HCT116 (cell line): ENCODE measurements around the gene RNASEH2A. TPM values are rescaled to one million over a fixed set of nuclear protein-coding genes. Genes with fewer than 3 reads are reported as not detected.

ENCODE experiments used
- ATAC-seq: fragments of 200-7000 bp; cut with Tn5 transposase; 2 replicates; pipeline ENCODE4 v1.9.1; 2020; ENCODE audit warnings: mild to moderate bottlenecking, moderate library complexity
- BruUV-seq: library from RNA; stranded (reverse); fragments of 400-500 nt; replicated peaks from 2 replicates; lab custom pipeline; 2021; lab: Mats Ljungman, UMichigan
- CTCF ChIA-PET: fragments of 300-600 bp; sonication (Branson Sonifier 250); formaldehyde crosslinking; loops from one replicate; lab custom pipeline; 2021; ENCODE audit warnings: antibody characterized with exemption; lab: Charles Lee
- POLR2A ChIA-PET: fragments of 300-600, 350-600 bp; sonication (Branson Sonifier 250); formaldehyde crosslinking; loops from one replicate; lab custom pipeline; 2021; ENCODE audit warnings: antibody characterized with exemption; lab: Charles Lee
- RAD21 ChIA-PET, 2 experiments: fragments of 300-600 bp; sonication (Branson Sonifier 250); formaldehyde crosslinking; loops; one replicate each; lab custom pipeline; 2023; ENCODE audit warnings: low total read pairs in 2 of 2; ENCODE audit not compliant: uncharacterized antibody in 2 of 2, unreplicated experiment in 2 of 2, low non-redundant PET in 1 of 2; lab: Charles Lee
- DNase-seq: peaks from one replicate; pipeline ENCODE4 v3.0.0-alpha.2; 2010; ENCODE audit warnings: low read depth, low spot score
- H2AFZ ChIP-seq: fragments of 200-600 bp; shearing (Covaris generic), sonication (generic); 2 replicates; pipeline ENCODE4 v1.6.1; 2017; ENCODE audit warnings: low read depth, mixed run types, mixed read lengths, antibody characterized with exemption, low read length; ENCODE audit not compliant: poor library complexity, severe bottlenecking
- H3K27ac ChIP-seq: 2 replicates; pipeline ENCODE4 v1.5.1; 2012; ENCODE audit warnings: low read depth, low read length
- H3K27me3 ChIP-seq: fragments of 200-600 bp; sonication (generic); 2 replicates; pipeline ENCODE4 v1.6.1; 2016; ENCODE audit warnings: mixed run types, low read length, mixed read lengths; ENCODE audit not compliant: insufficient read depth
- H3K36me3 ChIP-seq, 2 experiments: fragments of 200-500 bp in 1 of 2; fragments of 200-600 bp in 1 of 2; sonication (Bioruptor generic) in 1 of 2; sonication (generic) in 1 of 2; 2 replicates each; pipeline versions ENCODE4 v1.5.1 to v1.6.1; 2014 to 2016; ENCODE audit warnings: low read length in 2 of 2, inconsistent platforms in 1 of 2, mixed read lengths in 1 of 2, mixed run types in 1 of 2; ENCODE audit not compliant: insufficient read depth in 2 of 2, control insufficient read depth in 1 of 2
- H3K4me1 ChIP-seq, 2 experiments: fragments of 200-600 bp in 1 of 2; sonication (generic) in 1 of 2; 2 replicates each; pipeline versions ENCODE4 v1.5.1 to v1.6.1; 2012 to 2017; ENCODE audit warnings: low read length in 2 of 2, inconsistent platforms in 1 of 2, mild to moderate bottlenecking in 1 of 2, mixed read lengths in 1 of 2, mixed run types in 1 of 2, moderate library complexity in 1 of 2; ENCODE audit not compliant: insufficient read depth in 2 of 2, control insufficient read depth in 1 of 2
- H3K4me2 ChIP-seq: fragments of 200-600 bp; sonication (generic); 2 replicates; pipeline ENCODE4 v1.6.1; 2017; ENCODE audit warnings: mixed run types, low read length, mixed read lengths
- H3K4me3 ChIP-seq, 2 experiments: fragments of 200-600 bp in 1 of 2; sonication (generic) in 1 of 2; replicated peaks in 1 of 2; 2 replicates each; pipeline ENCODE4 v1.5.1; 2011 to 2016; ENCODE audit warnings: low read length in 2 of 2, control low read depth in 1 of 2, low read depth in 1 of 2, mild to moderate bottlenecking in 1 of 2, mixed read lengths in 1 of 2, mixed run types in 1 of 2
- H3K79me2 ChIP-seq: fragments of 200-600 bp; sonication (generic); 2 replicates; pipeline ENCODE4 v1.6.1; 2017; ENCODE audit warnings: mild to moderate bottlenecking, mixed run types, low read length, moderate library complexity, mixed read lengths; ENCODE audit not compliant: insufficient read depth
- H3K9ac ChIP-seq: fragments of 200-600 bp; sonication (generic); 2 replicates; pipeline ENCODE4 v1.6.1; 2016; ENCODE audit warnings: low read length, mixed read lengths
- H3K9me2 ChIP-seq: fragments of 200-600 bp; sonication (generic), shearing (Covaris generic); 2 replicates; pipeline ENCODE4 v1.6.1; 2017; ENCODE audit warnings: mixed run types, mild to moderate bottlenecking, moderate library complexity; ENCODE audit not compliant: insufficient read depth
- H3K9me3 ChIP-seq, 2 experiments: fragments of 200-500 bp in 1 of 2; fragments of 200-600 bp in 1 of 2; sonication (Bioruptor generic) in 1 of 2; sonication (generic) in 1 of 2; 2 replicates each; pipeline ENCODE4 v1.6.1; 2014 to 2017; ENCODE audit warnings: low read length in 2 of 2, mixed read lengths in 2 of 2, inconsistent platforms in 1 of 2, low read depth in 1 of 2, mild to moderate bottlenecking in 1 of 2, mixed run types in 1 of 2, moderate library complexity in 1 of 2; ENCODE audit not compliant: control insufficient read depth in 1 of 2, insufficient read depth in 1 of 2
- H4K20me1 ChIP-seq: fragments of 200-600 bp; sonication (generic), shearing (Covaris generic); 2 replicates; pipeline ENCODE4 v1.6.1; 2017; ENCODE audit warnings: mixed run types, mild to moderate bottlenecking, moderate library complexity; ENCODE audit not compliant: insufficient read depth
- CBX3 ChIP-seq: IDR thresholded peaks from 2 replicates; pipeline ENCODE4 v1.6.1; 2012; ENCODE audit warnings: low read depth
- CEBPB ChIP-seq: IDR thresholded peaks from 2 replicates; pipeline ENCODE4 v1.6.1; 2012; ENCODE audit warnings: low read depth
- CTCF ChIP-seq, 3 experiments: fragments of 200-600 bp in 1 of 3; sonication (generic) in 1 of 3; IDR thresholded peaks in 2 of 3; conservative IDR thresholded peaks in 1 of 3; 2 replicates each; pipeline ENCODE4 v1.5.1; 2012 to 2017; ENCODE audit warnings: low read depth in 2 of 3, low read length in 2 of 3, antibody characterized with exemption in 1 of 3, borderline replicate concordance in 1 of 3, control low read depth in 1 of 3, mild to moderate bottlenecking in 1 of 3, mixed read lengths in 1 of 3, mixed run types in 1 of 3, moderate library complexity in 1 of 3; ENCODE audit not compliant: insufficient read depth in 1 of 3
- EZH2 ChIP-seq: fragments of 200-600 bp; sonication (generic); IDR thresholded peaks from 2 replicates; pipeline ENCODE4 v1.6.1; 2017; ENCODE audit warnings: antibody characterized with exemption, mixed run types
- FOSL1 ChIP-seq: IDR thresholded peaks from 2 replicates; pipeline ENCODE4 v1.6.1; 2012; ENCODE audit warnings: low read depth
- JUND ChIP-seq: IDR thresholded peaks from 2 replicates; pipeline ENCODE4 v1.6.1; 2012
- MAX ChIP-seq: IDR thresholded peaks from 2 replicates; pipeline ENCODE4 v1.6.1; 2012
- POLR2A ChIP-seq: IDR thresholded peaks from 2 replicates; pipeline ENCODE4 v1.7.0; 2011; ENCODE audit warnings: borderline replicate concordance; ENCODE audit not compliant: insufficient read depth, insufficient read length; ENCODE audit errors: extremely low read depth
- POLR2AphosphoS5 ChIP-seq: IDR thresholded peaks from 2 replicates; pipeline ENCODE4 v1.6.1; 2011; ENCODE audit warnings: mild to moderate bottlenecking, low read depth, low read length, moderate library complexity
- RAD21 ChIP-seq: IDR thresholded peaks from 2 replicates; pipeline ENCODE4 v1.6.1; 2012; ENCODE audit warnings: low read depth, mild to moderate bottlenecking
- SP1 ChIP-seq: IDR thresholded peaks from 2 replicates; pipeline ENCODE4 v1.6.1; 2012; ENCODE audit warnings: low read depth
- SRF ChIP-seq: IDR thresholded peaks from 2 replicates; pipeline ENCODE4 v1.6.1; 2012; ENCODE audit warnings: low read depth
- TCF7L2 ChIP-seq: IDR thresholded peaks from 2 replicates; pipeline ENCODE4 v1.7.0; 2011; ENCODE audit warnings: borderline replicate concordance, inconsistent platforms; ENCODE audit not compliant: insufficient read depth, insufficient read length; ENCODE audit errors: extremely low read depth
- YY1 ChIP-seq: IDR thresholded peaks from 2 replicates; pipeline ENCODE4 v1.6.1; 2011; ENCODE audit warnings: low read length, low read depth, moderate library complexity, mild to moderate bottlenecking; ENCODE audit not compliant: insufficient replicate concordance; ENCODE audit errors: extremely low read depth
- ZFX ChIP-seq: fragments of 450-650 bp; IDR thresholded peaks from 2 replicates; pipeline ENCODE4 v1.6.1; 2017
- ZNF274 ChIP-seq: fragments of 200-500 bp; sonication (Bioruptor generic); IDR thresholded peaks from 2 replicates; pipeline ENCODE4 v1.6.1; 2014; ENCODE audit warnings: mild to moderate bottlenecking, low read depth, low read length, inconsistent platforms
- intact Hi-C: fragments of 100-400 bp; cut with micrococcal nuclease; formaldehyde crosslinking; loops from 2 replicates; pipeline ENCODE4 v1.10.0; 2022
- total RNA-seq: library from RNA; stranded (reverse); gene quantifications from one replicate; pipeline ENCODE4 v1.2.1, GENCODE V29; 2021; ENCODE audit not compliant: unreplicated experiment
- TF ChIP-seq, protein P1 (sequence below): IDR thresholded peaks from 2 replicates; pipeline ENCODE4 v1.6.1; 2012

RNASEH2A gene
- total RNA-seq, 1 experiment from 2014 or later: 54.5 TPM

- Histone ChIP-seq H3K9ac (no peak overlapping the region), H3K27me3 (no peaks in the 10 kb centered on the region), H3K27ac (no peak overlapping the region), H3K79me2 (no peaks in the 10 kb centered on the region), H3K4me3 (no peak overlapping the region), H3K9me2 (no peaks in the 10 kb centered on the region), H3K4me2 (no peak overlapping the region), H4K20me1 (no peaks in the 10 kb centered on the region), H3K36me3 (peaks cover 14 to 16% of the 10 kb centered on the region in 2 experiments), H3K4me1 (peaks cover 2 to 11% of the 10 kb centered on the region in 2 experiments; a peak in 2 of 4 replicates), H2AFZ (no peak overlapping the region), H3K9me3 (no peaks in the 10 kb centered on the region)
- POLR2A ChIA-PET: interaction anchor here (5.4 kb wide), 1 partner anchor 29 kb away, joined by 98 read pairs; the partner anchor contains the start of gene JUNB
- DNase-seq: no peak
- no TSS peak for BruUV-seq
- no peak for TF ChIP-seq SP1
- TF ChIP-seq, protein P1, sequence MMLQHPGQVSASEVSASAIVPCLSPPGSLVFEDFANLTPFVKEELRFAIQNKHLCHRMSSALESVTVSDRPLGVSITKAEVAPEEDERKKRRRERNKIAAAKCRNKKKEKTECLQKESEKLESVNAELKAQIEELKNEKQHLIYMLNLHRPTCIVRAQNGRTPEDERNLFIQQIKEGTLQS: no peak
- no peak for TF ChIP-seq SRF
- no peak for TF ChIP-seq EZH2
- ATAC-seq: no peak
- CTCF ChIA-PET: interaction anchor here (1.3 to 4.5 kb wide), 5 partner anchors 9 to 82 kb away, joined by 3 to 123 read pairs (median 35); partner anchors contain the start of genes HOOK2 and JUNB
- intact Hi-C loops: no loop called here
- RAD21 ChIA-PET: no interaction called here
Measured at GRCh38 chr19:12764698-12765097, 41.7 kb upstream of the RNASEH2A start.

DNA sequence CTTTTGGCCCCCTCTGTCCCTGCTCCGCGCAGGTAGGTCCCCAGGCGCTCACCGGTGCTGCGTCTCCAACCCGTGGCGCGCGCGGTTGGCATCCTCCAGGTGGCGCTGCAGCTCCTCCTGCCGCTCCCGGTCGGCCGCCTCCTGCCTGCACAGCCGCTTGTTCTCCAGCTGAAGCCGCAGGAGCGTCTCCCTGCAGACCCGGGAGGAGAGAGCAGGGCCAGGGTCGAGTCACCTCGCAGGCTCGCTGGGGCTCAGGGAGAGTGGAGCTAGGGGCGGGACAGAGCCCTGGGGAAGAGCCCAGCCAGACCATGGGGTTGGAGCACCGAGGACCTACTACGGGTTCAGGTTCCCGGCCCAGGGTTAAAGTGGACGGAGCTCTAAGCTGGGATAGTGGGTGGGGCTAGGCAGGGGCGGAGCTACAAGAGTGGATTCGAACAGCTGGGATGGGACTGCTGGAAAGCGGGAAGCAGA is 40.3 kb upstream of the RNASEH2A start:
- Histone ChIP-seq H3K27ac (peak overlapping the region; percentile 81), H3K4me2 (peak overlapping the region; percentile 93), H3K4me1 (peaks cover 2 to 11% of the 10 kb centered on the region in 2 experiments; a peak in 2 of 4 replicates), H3K9ac (peak overlapping the region; percentile 60), H2AFZ (no peak overlapping the region), H3K9me3 (no peaks in the 10 kb centered on the region), H3K79me2 (no peaks in the 10 kb centered on the region), H4K20me1 (no peaks in the 10 kb centered on the region), H3K27me3 (no peaks in the 10 kb centered on the region), H3K4me3 (peak overlapping the region; percentile 43 to 58), H3K9me2 (no peaks in the 10 kb centered on the region), H3K36me3 (peaks cover 14 to 20% of the 10 kb centered on the region in 2 experiments)
- POLR2A ChIA-PET: interaction anchor here (0.5 to 5.4 kb wide), 7 partner anchors 8 to 172 kb away, joined by 3 to 98 read pairs (median 4); partner anchors contain the start of gene JUNB
- RAD21 ChIA-PET: interaction anchor here (0.6 to 1.8 kb wide), 11 partner anchors 8 to 107 kb away, joined by 3 to 17 read pairs (median 3); no protein-coding TSS in a partner anchor
- intact Hi-C loops: loop anchor here (1.0 kb wide), 1 partner anchor 30 kb away; no protein-coding TSS in a partner anchor
- CTCF ChIA-PET: interaction anchor here (0.8 to 4.5 kb wide), 21 partner anchors 9 to 199 kb away, joined by 3 to 123 read pairs (median 6); partner anchors contain the start of genes DNASE2, GET3, HOOK2 and JUNB
- BruUV-seq: no TSS peak
- peak; percentile 43; the same call in 1 of the 2 replicates for TF ChIP-seq MAX
- TF ChIP-seq CTCF (IDR thresholded peaks at IDR 0.05 in 2 of 3, conservative IDR thresholded peaks at IDR 0.05 in 1 of 3; ENCODE audit: borderline replicate concordance in 1 of 3, insufficient read depth in 1 of 3, low read depth in 2 of 3, low read length in 2 of 3): peak; percentile 80 to 95 (median 88)
- TF ChIP-seq POLR2A: no peak
- TF ChIP-seq EZH2: no peak
- TF ChIP-seq POLR2AphosphoS5: peak; percentile 50; the same call in 1 of the 2 replicates
- TF ChIP-seq CEBPB: no peak
- no peak for TF ChIP-seq JUND
- peak; percentile 88 for TF ChIP-seq RAD21
- no peak for TF ChIP-seq ZNF274
- TF ChIP-seq CBX3: no peak
- TF ChIP-seq YY1: no peak
- TF ChIP-seq ZFX: no peak
- no peak for TF ChIP-seq FOSL1
- TF ChIP-seq TCF7L2: no peak
- TF ChIP-seq, all 23 proteins: peak for 4
- peak; percentile 94 for ATAC-seq
- DNase-seq: no peak
